DMS79 (cell line): ENCODE results near the gene SLC23A1.
"Not testable (repeated sequence)": the region's sequence is repeated elsewhere in the genome, so short reads cannot be mapped to it uniquely, and the experiment has no call there.

Source experiments
- DNase-seq: peaks from one replicate; lab custom pipeline; 2025; lab: John Stamatoyannopoulos, UW

Gene SLC23A1

GRCh38 chr5:139389701-139390638 lies 6.9 kb upstream of the SLC23A1 start, which contains the start of gene MZB1:
MZB1 (minus strand) TSS chr5:139389913; CDS start chr5:139389856, 57 bp downstream.
- DNase-seq: no peak

- no peak for DNase-seq
These were observed 5.2 kb upstream of the SLC23A1 start for GRCh38 chr5:139388198-139388821.

GRCh38 chr5:139387611-139388197 lies 4.6 kb upstream of the SLC23A1 start:
- no peak for DNase-seq

GRCh38 chr5:139386956-139387355 lies 3.9 kb upstream of the SLC23A1 start:
- not testable (repeated sequence) for DNase-seq

GRCh38 chr5:139386050-139386438 lies 2.9 kb upstream of the SLC23A1 start:
- no peak for DNase-seq

- DNase-seq: no peak
These were observed 2.3 kb upstream of the SLC23A1 start for GRCh38 chr5:139385061-139386049.

GRCh38 chr5:139384591-139385051 lies 1.5 kb upstream of the SLC23A1 start:
- no peak for DNase-seq

- DNase-seq: no peak
These were observed 995 bp upstream of the SLC23A1 start for GRCh38 chr5:139383993-139384590.

- no peak for DNase-seq
These were observed 290 bp downstream of the SLC23A1 start for GRCh38 chr5:139382807-139383206.

GRCh38 chr5:139381837-139382761 lies 998 bp downstream of the SLC23A1 start:
- no peak for DNase-seq

- DNase-seq: no peak
These were observed 3.3 kb downstream of the SLC23A1 start for GRCh38 chr5:139379626-139380449.

GRCh38 chr5:139378941-139379361 lies 4.1 kb downstream of the SLC23A1 start:
- DNase-seq: no peak

- no peak for DNase-seq
These were observed 4.8 kb downstream of the SLC23A1 start for GRCh38 chr5:139378101-139378825.

GRCh38 chr5:139377226-139377625 lies 5.9 kb downstream of the SLC23A1 start:
- DNase-seq: no peak

- DNase-seq: no peak
These were observed 6.7 kb downstream of the SLC23A1 start for GRCh38 chr5:139376364-139376763.

- DNase-seq: no peak
These were observed 8.2 kb downstream of the SLC23A1 start for GRCh38 chr5:139374909-139375308.

GRCh38 chr5:139371482-139372435 lies 11.3 kb downstream of the SLC23A1 start:
- no peak for DNase-seq
